GM12864 (cell line): ENCODE measurements around the gene CLVS2.

Experiments used
- DNase-seq: peaks from one replicate; pipeline ENCODE4 v3.0.0-alpha.2; 2011; ENCODE audit warnings: low read depth
- H3K4me3 ChIP-seq: 2 replicates; pipeline ENCODE4 v1.5.1; 2011; ENCODE audit warnings: mild to moderate bottlenecking, low read depth, low read length, control low read depth
- CTCF ChIP-seq: IDR thresholded peaks from 2 replicates; pipeline ENCODE4 v1.5.1; 2011; ENCODE audit warnings: low read depth, mild to moderate bottlenecking, moderate library complexity, low read length, control low read depth, inconsistent platforms; ENCODE audit errors: missing control alignments

CLVS2 gene

GRCh38 chr6:123000244-123000770 lies 4.3 kb downstream of the CLVS2 start:
- no peak for DNase-seq
- TF ChIP-seq CTCF = no peak
- H3K4me3 ChIP-seq = no peak overlapping the region

- H3K4me3 ChIP-seq = no peak overlapping the region
- DNase-seq = no peak
- no peak for TF ChIP-seq CTCF
Measured at GRCh38 chr6:123001540-123001939, 5.5 kb downstream of the CLVS2 start.

- H3K4me3 ChIP-seq = no peak overlapping the region
- no peak for TF ChIP-seq CTCF
Measured at GRCh38 chr6:123007885-123008284, 11.8 kb downstream of the CLVS2 start.

GRCh38 chr6:123009059-123009458 lies 13.0 kb downstream of the CLVS2 start:
- no peak overlapping the region for H3K4me3 ChIP-seq
- no peak for DNase-seq
- TF ChIP-seq CTCF = no peak

More at GRCh38 chr6:123007885-123008284, 11.8 kb downstream of the CLVS2 start:
- DNase-seq = no peak

GRCh38 chr6:123014835-123015234 lies 18.8 kb downstream of the CLVS2 start:
- TF ChIP-seq CTCF = no peak
- DNase-seq = no peak
- no peak overlapping the region for H3K4me3 ChIP-seq

- H3K4me3 ChIP-seq = no peak overlapping the region
- DNase-seq = no peak
- no peak for TF ChIP-seq CTCF
Measured at GRCh38 chr6:123016431-123017103, 20.5 kb downstream of the CLVS2 start.
